PC-9 (cell line): Measurements from ENCODE around the gene NCAM2. TPM values are rescaled to one million over a fixed set of nuclear protein-coding genes. Genes with fewer than 3 reads are reported as not detected.

Source experiments
- BruUV-seq: library from RNA; stranded (reverse); fragments of 400-500 nt; replicated peaks from 2 replicates; lab custom pipeline; 2021; lab: Mats Ljungman, UMichigan
- CTCF ChIA-PET: fragments of 300-600 bp; sonication (Branson Sonifier 250); formaldehyde crosslinking; loops from one replicate; lab custom pipeline; 2022; ENCODE audit warnings: antibody characterized with exemption; lab: Charles Lee
- POLR2A ChIA-PET: fragments of 300-600 bp; sonication (Branson Sonifier 250); formaldehyde crosslinking; loops from one replicate; lab custom pipeline; 2022; ENCODE audit warnings: antibody characterized with exemption; ENCODE audit not compliant: unreplicated experiment; lab: Charles Lee
- DNase-seq, 2 experiments: peaks; one replicate each; pipeline versions ENCODE4 v3.0.0 to v3.0.0-alpha.2; 2015 to 2022; ENCODE audit warnings: mixed read lengths in 1 of 2
- H2AFZ ChIP-seq: fragments of 200-600 bp; sonication (generic); 2 replicates; pipeline ENCODE4 v1.8.1; 2017; ENCODE audit warnings: antibody characterized with exemption
- H3F3A ChIP-seq: fragments of 200-600 bp; sonication (generic); 2 replicates; pipeline ENCODE4 v1.8.1; 2017; ENCODE audit warnings: antibody characterized with exemption, mild to moderate bottlenecking, low read depth; ENCODE audit not compliant: insufficient read depth
- H3K27ac ChIP-seq: fragments of 200-600 bp; sonication (generic); 2 replicates; pipeline ENCODE4 v1.6.1; 2016; ENCODE audit warnings: mixed run types
- H3K27me3 ChIP-seq: fragments of 200-600 bp; sonication (generic); 2 replicates; pipeline ENCODE4 v1.6.1; 2016; ENCODE audit warnings: low read depth, mixed run types; ENCODE audit not compliant: insufficient read depth
- H3K36me3 ChIP-seq: fragments of 200-600 bp; sonication (generic); 2 replicates; pipeline ENCODE4 v1.6.1; 2016; ENCODE audit warnings: low read depth, mixed run types
- H3K4me1 ChIP-seq: fragments of 200-600 bp; sonication (generic); replicated peaks from 2 replicates; pipeline ENCODE4 v1.6.1; 2016; ENCODE audit warnings: mixed run types; ENCODE audit not compliant: insufficient read depth
- H3K4me2 ChIP-seq: fragments of 200-600 bp; sonication (generic); 2 replicates; pipeline ENCODE4 v1.6.1; 2017; ENCODE audit warnings: mixed run types
- H3K4me3 ChIP-seq: fragments of 200-600 bp; sonication (generic); 2 replicates; pipeline ENCODE4 v1.6.1; 2016; ENCODE audit warnings: mixed run types
- H3K79me2 ChIP-seq: fragments of 200-600 bp; sonication (generic); 2 replicates; pipeline ENCODE4 v1.6.1; 2017; ENCODE audit warnings: low read depth, mixed run types
- H3K9me2 ChIP-seq: fragments of 200-600 bp; sonication (generic); 2 replicates; pipeline ENCODE4 v1.8.1; 2017; ENCODE audit warnings: mild to moderate bottlenecking; ENCODE audit not compliant: insufficient read depth
- H3K9me3 ChIP-seq: fragments of 200-600 bp; sonication (generic); 2 replicates; pipeline ENCODE4 v1.8.1; 2016; ENCODE audit warnings: low read depth; ENCODE audit not compliant: insufficient read depth
- H4K20me1 ChIP-seq: fragments of 200-600 bp; sonication (generic); 2 replicates; pipeline ENCODE4 v1.8.1; 2017; ENCODE audit not compliant: insufficient read depth
- CTCF ChIP-seq: fragments of 200-600 bp; sonication (generic); conservative IDR thresholded peaks from 2 replicates; pipeline ENCODE4 v1.6.1; 2017; ENCODE audit warnings: mixed run types, antibody characterized with exemption, mild to moderate bottlenecking, moderate library complexity
- EZH2 ChIP-seq: fragments of 200-600 bp; sonication (generic); IDR thresholded peaks from 2 replicates; pipeline ENCODE4 v1.8.0; 2017; ENCODE audit warnings: antibody characterized with exemption, low read depth
- intact Hi-C: fragments of 100-400 bp; cut with micrococcal nuclease; formaldehyde crosslinking; loops from one replicate; pipeline ENCODE4 v1.10.0; 2022; ENCODE audit not compliant: unreplicated experiment
- total RNA-seq: library from RNA; stranded (reverse); gene quantifications from 2 replicates; pipeline ENCODE4 v1.2.3, GENCODE V29; 2021

The NCAM2 gene
- total RNA-seq, 1 experiment from 2014 or later: not detected

GRCh38 chr21:21236996-21237395, 238.8 kb downstream of the NCAM2 start:
- TF ChIP-seq EZH2 (no peak), CTCF (no peak)
- Histone ChIP-seq H3F3A (no peaks in the 10 kb centered on the region), H3K9me2 (no peaks in the 10 kb centered on the region), H3K79me2 (no peaks in the 10 kb centered on the region), H2AFZ (no peak overlapping the region), H3K4me3 (no peak overlapping the region), H4K20me1 (no peaks in the 10 kb centered on the region), H3K27ac (no peak overlapping the region), H3K36me3 (no peaks in the 10 kb centered on the region), H3K4me1 (no peaks in the 10 kb centered on the region), H3K4me2 (no peak overlapping the region), H3K9me3 (no peaks in the 10 kb centered on the region), H3K27me3 (no peaks in the 10 kb centered on the region)
- POLR2A ChIA-PET: no interaction called here
- intact Hi-C loops: loop anchor here (10.0 kb wide), 1 partner anchor 448 kb away; no protein-coding TSS in a partner anchor
- BruUV-seq: no TSS peak
- DNase-seq: no peak
- CTCF ChIA-PET: no interaction called here

DNA sequence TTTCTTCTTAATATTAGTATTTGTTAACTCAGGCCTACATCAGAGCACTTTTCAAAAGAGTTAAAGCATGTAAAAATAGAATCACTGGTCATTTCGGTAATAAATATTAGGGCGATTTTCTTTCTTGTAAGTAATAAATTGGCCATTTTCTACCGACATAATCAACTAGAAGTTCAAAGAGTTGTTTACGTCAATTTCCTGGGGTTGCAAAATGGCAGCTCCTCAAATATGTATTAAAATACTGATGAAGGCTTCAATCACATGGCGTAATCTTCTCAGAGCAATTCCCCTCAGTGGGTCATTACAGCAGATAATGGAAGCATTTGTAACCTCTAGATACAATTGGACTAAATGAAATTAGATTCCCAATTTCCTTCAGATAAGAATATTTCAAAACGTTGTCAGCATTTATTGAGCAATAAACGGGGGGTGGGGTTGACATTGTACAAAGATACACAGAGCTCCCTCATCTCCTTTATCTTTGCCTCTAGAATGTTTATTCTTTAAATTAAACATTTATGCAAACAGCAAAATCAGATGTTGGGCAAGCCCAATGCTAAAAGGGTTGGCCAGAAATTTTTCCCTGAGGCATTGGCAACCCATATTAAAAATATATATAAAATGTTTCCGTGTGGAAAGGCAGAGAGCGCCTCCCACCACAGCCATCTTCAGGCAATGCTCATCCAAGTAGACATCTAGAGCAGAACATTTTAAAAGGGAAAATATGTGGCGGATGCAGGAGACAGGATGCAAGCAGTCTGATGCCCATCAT, 240.6 kb downstream of the NCAM2 start:
- no peaks in the 10 kb centered on the region for H3F3A ChIP-seq
- no peaks in the 10 kb centered on the region for H3K9me3 ChIP-seq
- POLR2A ChIA-PET: no interaction called here
- no peaks in the 10 kb centered on the region for H3K36me3 ChIP-seq
- no peak overlapping the region for H3K4me3 ChIP-seq
- no peak overlapping the region for H3K4me2 ChIP-seq
- H2AFZ ChIP-seq: no peak overlapping the region
- H3K9me2 ChIP-seq: no peaks in the 10 kb centered on the region
- TF ChIP-seq CTCF: no peak
- TF ChIP-seq EZH2: no peak
- no peaks in the 10 kb centered on the region for H4K20me1 ChIP-seq
- BruUV-seq: no TSS peak
- no peaks in the 10 kb centered on the region for H3K27me3 ChIP-seq
- H3K27ac ChIP-seq: no peak overlapping the region
- CTCF ChIA-PET: no interaction called here
- no peaks in the 10 kb centered on the region for H3K4me1 ChIP-seq
- no peak for DNase-seq
- intact Hi-C loops: loop anchor here (10.0 kb wide), 1 partner anchor 446 kb away; no protein-coding TSS in a partner anchor
- no peaks in the 10 kb centered on the region for H3K79me2 ChIP-seq

GRCh38 chr21:21241391-21241790, 243.2 kb downstream of the NCAM2 start:
- no TSS peak for BruUV-seq
- Histone ChIP-seq H3F3A (no peaks in the 10 kb centered on the region), H3K27ac (no peak overlapping the region), H2AFZ (no peak overlapping the region), H3K9me3 (no peaks in the 10 kb centered on the region), H3K9me2 (no peaks in the 10 kb centered on the region), H3K36me3 (no peaks in the 10 kb centered on the region), H3K27me3 (no peaks in the 10 kb centered on the region), H3K4me2 (no peak overlapping the region), H3K4me3 (no peak overlapping the region), H3K79me2 (no peaks in the 10 kb centered on the region), H3K4me1 (no peaks in the 10 kb centered on the region), H4K20me1 (no peaks in the 10 kb centered on the region)
- TF ChIP-seq EZH2 (no peak), CTCF (no peak)
- ChIA-PET CTCF (no interaction called here), POLR2A (no interaction called here)
- intact Hi-C loops: no loop called here
- DNase-seq: no peak
